HG03442 (cell line): ENCODE measurements around the gene ATP8A2.

Experiments
- ATAC-seq: cut with Tn5 transposase; IDR thresholded peaks from one replicate; pipeline ENCODE4 v1.9.1; 2021; ENCODE audit warnings: mild to moderate bottlenecking, moderate library complexity; ENCODE audit not compliant: unreplicated experiment

The ATP8A2 gene

DNA sequence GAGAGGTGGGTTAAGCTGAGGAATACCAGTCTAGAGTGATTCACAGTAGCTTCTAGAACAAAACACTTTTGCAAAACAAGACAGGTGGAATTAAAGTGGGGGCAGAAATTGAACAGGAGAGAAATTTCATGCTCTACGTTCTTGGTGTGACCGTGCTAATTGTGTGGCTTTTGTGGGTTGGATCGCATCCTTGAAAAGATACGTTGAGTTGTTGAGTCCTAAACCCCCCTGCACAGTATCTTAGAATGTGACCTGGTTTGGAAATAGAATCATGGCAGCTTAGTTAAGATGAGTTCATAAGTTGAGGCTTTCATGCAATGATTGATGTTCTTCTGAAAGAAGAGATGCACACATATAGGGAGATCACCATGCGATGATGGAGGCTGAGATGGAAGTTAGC is 308.2 kb downstream of the ATP8A2 start:
- no peak for ATAC-seq

DNA sequence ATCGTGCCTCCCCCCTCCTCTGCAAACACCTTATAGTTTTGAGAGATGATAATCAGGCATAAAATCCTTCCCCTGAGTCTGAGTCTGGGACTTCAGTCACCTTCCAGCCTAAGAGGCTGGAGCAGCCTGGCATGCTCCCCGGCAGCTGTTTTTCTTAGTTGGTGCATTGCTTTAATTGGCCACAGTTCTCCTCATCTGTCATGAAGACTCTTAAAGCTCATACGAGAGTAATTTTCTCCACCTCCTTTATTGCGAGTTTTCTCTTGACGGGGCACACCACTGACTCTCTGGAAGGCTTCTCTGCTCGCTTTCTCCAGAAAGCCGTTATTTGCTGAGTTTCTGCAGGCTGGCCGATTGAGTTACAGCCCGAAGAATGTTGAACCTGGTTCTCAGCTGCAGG is 310.5 kb downstream of the ATP8A2 start:
- ATAC-seq, result no peak

DNA sequence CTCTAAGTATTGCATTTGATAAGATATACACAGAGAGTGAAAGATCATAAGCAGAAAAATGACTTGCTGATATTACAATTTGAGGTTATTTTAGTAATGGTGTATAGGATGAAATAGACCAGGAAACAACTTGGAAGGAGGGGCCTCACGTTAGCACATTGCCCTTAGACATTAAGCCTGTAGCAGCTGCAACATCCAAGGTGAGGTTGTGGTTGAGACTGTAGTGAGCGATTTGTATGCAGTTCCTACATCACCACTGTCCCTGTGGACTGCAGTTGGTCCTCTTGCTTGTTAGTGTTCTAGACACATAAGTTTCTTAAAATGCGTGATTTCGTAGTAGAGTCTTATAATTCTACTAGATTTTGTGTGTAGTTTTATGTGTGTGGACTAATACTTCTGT is 311.3 kb downstream of the ATP8A2 start:
- no peak for ATAC-seq

DNA sequence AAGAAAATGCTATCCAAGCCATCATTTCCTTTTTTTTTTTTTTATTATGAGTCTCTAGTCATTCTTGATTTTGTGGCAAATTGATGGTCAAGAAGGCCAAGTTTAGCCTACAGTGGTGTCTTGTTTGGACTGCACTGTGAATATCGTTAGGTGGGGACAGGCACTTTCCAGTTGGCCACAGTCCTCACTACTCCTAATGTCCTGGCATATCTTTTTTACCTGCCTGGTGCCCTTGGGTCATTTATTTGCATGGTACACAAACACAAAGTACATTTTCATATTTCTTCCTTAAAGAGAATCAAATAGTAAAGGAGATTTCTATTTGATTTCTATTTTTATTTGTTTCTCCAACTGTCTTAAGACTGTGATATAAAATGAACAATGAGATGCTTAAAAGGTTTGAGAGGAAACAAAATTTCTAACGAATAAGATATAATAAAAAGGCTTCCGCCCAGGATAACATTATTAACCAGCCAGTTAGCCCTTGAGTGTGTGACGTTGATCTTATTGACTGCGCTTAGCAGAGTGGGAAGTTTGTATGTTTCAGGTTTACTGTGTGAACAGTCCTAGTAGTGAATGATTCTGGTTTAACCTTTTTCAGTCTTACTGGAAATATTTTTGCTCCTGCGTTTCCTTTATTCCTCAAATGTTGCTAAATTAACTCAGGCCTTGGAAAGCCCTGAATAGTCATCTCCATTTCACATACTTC is 312.0 kb downstream of the ATP8A2 start:
- ATAC-seq, result no peak

DNA sequence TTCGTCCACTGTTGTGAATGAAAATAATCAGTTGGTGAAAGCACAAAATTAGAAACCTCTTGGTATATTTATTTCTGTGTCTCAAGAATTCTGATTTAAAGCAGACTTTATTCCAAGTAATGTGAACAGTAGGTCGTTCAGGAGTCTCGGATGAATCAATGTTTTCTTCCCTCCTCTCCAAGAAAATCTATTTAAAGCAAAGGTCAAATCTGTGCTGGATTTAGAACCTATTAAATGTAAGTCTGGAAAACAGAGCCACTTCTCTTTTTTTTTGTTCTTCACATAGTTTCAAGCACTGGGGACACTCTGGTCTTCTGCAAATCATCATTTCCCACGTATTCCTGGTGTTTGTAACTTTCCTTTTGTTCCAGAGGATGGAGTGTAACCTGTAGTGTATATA is 312.7 kb downstream of the ATP8A2 start:
- no peak for ATAC-seq

DNA sequence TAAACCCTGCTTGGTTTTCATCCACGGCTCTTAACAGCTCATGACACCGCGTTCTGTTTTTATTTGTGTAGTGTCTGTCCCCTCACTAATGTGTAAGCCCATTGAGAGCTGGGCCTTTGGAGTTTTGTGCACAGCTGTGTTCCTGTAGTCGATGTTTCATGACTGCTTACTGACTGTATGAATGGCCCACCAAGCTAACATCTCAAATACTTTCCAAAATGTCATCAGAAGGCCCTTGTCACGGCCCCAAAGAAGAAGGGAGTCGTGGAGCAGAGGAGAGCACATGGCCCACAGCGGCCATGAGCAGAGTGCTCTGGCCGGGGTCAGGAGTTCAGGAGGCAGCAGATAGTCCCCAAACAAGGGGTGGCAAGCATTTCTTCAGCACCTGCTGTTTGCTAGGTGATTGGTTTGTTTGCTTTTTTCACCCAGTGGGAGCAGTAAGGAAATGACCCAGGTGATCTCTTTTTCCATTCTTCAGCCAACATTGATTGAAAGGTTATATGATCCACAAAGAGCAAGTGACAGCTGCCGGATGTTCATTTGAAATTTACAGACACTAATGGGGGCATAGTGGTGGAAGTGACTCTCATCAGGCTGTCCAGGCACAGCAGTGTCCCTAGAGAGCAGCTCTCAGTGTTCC is 315.2 kb downstream of the ATP8A2 start:
- no peak for ATAC-seq

DNA sequence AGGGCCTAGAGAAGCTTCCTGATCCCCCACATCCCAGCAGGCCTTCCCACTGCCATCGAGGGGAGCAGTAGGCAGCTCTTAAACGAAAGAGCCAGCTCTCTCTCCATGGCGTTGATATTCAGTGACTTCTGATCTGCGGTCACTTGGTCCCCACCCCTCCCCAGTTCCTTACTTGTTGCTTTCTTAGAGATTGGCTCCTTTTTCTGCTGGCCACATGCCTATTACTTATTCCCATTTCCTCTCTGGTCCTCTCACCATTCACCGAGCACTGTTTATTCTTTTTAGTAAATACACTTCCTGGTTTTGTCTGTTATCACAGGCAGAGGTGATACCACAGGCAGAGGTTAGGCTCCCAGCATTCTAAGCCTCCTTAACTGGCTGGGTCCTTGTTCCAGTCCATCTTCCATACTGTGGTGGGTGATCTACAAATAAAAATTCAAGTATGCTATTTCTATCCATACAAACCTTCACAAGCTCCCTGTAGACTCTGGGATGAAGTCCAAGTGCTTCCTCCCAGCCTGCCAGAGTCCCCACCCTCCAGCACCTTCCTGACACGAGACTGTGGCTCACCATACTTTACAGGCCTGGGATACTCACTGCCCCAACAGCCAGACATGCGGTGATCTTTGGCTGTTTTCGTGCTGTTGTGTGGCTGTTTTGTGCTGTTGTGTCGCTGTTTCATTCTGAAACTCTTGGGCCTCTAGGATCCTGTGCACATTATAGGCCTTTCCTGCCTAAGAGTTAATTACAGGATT is 315.9 kb downstream of the ATP8A2 start:
- no peak for ATAC-seq

DNA sequence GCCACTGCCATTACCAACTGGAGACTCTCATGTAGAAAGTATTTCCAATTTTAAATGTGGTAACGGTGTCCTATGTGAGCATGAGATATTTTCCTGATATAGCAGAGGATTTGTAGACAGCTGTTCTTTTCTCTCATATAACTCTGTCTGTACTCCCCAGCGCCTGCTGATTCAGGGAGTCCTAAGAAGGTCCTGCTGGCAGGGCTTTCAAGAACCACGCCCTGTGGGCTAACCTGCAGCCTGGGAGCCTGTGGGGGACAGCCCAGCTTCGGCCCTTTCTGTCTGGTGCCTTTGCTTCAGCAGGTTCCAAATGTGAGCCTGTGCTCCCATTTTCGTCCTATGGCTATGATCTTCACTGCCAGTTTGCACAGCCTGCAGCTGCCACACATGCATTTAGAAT is 316.8 kb downstream of the ATP8A2 start:
- ATAC-seq, result no peak

DNA sequence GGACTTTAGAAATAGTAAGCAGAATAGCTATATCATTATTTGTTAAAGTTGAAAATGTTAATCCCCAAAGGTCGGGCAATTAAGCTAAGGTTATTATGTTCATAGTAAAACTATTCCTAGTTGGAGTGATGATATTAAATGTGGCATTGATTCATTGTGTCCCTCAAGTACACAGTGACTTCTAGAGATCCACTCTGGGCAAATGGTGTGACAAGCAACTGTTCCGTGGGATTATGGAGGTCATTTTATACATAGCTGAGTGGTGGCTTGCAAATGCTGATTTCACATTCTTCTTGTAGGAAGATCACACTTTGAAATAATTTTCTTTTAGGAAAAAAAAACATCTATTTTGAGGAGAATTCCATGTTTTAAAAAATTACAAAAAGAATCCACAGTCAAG is 317.8 kb downstream of the ATP8A2 start:
- ATAC-seq, result no peak

DNA sequence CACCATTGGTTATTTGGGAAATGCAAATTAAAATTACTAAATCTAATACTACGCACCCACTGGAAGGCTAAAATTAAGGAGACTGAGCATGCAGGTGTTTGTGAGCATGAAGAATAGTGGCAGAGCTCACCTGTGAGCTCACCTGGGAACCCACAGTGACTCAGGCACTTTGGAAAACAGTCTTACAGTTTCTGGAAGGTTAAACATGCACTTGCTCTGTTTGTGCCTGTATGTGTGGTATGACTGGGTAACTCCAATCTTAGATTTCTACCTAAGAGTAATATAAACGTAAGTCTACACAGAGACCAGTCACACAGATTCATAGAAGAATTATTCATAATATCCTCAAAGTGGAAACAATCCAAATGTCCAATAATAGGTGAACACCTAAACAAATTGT is 318.8 kb downstream of the ATP8A2 start:
- no peak for ATAC-seq

DNA sequence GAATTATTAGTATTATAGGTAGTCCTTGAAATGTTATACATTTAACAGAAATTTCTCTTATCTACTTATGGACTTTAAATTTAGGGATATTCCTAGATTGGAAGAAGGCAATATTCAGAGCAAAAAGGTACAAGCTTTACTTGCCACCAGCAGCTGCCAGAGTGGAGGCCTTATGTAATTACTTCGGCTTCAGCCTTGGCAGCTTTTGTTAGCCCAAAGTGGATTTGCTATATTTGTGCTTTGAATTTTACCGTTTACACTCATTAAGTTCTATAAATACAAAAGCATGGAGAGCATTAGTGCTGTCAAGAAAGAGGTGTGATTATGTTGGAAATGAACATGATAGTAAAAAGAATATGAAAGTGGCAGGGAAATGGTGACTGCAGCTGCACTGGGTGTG is 319.9 kb downstream of the ATP8A2 start:
- no peak for ATAC-seq

DNA sequence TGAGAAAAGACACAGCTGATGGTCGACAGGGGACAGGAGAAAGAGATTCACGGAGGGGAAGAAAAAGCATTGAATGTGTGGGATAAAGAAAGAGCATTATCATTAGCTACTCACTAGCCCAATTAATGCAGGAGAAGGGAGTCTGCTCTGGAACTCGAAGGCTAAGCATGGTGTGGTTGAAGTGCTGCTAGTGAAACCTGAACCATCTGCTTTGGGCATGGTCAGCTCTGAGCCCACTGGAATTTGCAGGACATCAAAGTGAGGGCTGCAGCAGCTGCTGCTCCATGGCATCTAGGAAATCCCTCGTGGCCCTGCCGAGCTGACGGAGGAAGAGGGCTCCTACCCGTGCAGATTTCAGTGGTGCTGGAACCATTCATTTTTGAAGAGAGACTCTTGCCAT is 320.3 kb downstream of the ATP8A2 start:
- ATAC-seq, result no peak

DNA sequence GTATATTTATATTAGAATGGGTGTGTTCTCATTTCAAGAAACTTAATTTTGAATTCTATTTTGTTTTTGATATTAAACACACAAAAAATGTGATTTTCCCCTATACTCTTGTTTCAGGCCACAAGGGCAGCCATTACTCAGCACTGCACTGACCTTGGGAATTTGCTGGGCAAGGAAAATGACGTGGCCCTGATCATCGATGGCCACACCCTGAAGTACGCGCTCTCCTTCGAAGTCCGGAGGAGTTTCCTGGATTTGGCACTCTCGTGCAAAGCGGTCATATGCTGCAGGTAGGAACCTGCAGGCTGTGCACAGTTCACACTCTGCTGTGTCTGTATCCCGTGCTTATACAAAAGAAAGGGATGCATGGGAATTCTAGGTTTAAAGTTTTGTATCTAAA is 327.3 kb downstream of the ATP8A2 start:
- ATAC-seq, result no peak

DNA sequence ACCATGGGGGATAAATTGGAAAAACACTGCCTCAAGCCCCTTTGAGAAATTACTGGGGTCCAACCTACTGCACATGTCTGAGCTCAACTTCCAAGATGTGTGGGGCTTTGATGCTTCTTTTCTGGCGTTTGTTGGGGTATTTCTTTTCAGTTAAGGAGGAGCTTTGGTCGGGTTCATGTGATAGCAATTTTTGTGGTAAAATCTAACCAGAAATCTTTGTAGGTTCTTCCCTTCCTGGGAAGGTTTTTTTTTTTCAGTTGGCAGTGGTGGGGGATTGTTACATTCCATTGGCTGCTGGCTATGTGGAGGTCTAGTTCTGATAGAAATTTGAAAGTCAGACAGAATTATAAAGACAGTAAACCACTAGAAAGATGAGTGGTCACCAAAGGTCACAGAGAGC is 327.8 kb downstream of the ATP8A2 start:
- ATAC-seq, result no peak

DNA sequence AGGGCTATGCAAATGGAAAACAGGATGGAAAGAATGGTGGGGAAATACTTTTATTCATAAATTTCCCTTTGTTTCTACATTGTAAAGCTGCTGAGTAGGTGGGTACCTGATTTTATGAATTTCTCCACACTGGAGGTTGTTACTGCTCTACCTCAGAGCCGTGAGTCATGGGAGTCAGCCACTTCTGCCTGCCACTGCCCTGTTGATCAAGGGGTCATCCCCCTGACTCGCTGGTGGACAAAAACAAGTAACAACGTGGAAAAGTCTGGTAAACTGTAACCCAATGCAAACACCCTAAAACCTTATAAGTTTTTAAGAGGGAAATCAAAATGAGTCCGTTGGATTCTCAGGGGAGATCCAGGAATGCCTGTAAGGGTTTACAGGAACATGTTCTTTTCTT is 329.5 kb downstream of the ATP8A2 start:
- ATAC-seq, result no peak

DNA sequence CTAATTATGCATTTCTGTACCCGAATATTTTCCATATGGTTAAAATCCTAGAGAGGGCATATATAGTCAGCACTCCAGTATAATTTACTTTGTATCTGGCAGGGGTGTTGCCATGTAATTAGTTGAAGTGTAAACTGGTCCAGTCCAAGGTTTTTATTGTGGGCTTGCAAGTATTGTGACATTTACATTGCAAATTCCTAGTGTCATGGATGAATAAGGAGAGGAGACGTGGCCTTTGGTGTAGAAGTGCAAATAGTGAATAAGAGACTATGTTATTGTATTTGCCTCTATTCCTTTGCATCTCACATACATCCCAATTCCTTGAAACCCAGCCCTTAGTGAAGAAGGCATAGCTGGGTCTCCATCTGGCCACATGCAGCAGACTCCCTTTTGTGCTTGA is 330.6 kb downstream of the ATP8A2 start:
- ATAC-seq, result no peak

DNA sequence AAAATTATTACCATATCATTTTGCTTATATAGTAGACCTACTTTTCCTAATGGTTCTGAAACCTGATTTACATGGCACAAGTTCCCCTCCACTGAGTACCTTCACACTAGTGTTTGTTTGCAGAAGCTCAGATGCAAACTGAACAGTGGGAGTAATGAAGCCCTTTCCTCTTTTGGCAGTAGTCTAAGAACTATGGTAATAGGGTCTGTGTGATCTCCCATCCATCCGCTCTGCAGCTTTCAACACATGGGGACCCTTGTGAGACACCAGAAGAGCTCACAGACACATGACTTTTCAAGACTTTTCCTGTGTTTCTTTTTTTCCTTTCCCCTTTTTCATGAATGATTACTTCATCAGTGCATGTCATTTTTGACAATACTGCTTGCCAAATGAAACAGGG is 336.0 kb downstream of the ATP8A2 start:
- ATAC-seq, result no peak

DNA sequence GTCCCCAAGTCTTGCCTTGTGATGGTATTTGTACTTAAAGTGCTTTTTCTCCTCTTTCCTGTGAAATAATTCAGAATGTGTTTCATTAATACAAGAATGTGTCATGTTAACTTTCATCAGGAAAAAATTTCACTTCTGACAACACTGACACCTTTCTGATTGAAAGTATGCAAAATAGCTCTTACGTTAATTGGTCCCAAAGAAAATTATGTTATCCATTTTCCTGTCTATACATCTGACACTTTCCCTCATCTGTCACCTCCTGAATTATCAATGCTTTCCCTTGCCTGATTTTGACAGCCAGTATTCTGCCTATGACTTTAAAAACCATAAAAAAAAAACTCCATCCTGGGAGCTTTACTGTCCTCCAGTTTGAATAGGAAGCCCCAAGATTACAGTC is 336.5 kb downstream of the ATP8A2 start:
- ATAC-seq, result no peak

DNA sequence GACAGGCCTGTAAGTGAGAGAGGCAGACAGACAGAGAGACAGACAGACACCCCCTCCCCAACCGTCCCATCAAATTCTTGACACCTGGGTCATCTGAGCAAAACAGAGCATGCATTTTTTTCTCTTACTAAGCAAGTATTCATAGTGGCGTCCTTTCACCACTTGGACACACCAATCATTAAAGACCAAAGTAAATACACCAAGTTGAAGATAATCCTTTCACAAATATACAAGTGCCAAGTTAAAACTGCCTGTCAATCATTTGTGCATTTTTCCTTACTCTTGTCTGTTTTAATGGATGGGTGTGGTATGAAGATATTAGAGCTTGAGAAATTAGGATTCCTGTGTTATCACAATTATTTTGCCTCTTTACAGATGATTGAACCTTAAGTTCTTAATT is 337.3 kb downstream of the ATP8A2 start:
- no peak for ATAC-seq

DNA sequence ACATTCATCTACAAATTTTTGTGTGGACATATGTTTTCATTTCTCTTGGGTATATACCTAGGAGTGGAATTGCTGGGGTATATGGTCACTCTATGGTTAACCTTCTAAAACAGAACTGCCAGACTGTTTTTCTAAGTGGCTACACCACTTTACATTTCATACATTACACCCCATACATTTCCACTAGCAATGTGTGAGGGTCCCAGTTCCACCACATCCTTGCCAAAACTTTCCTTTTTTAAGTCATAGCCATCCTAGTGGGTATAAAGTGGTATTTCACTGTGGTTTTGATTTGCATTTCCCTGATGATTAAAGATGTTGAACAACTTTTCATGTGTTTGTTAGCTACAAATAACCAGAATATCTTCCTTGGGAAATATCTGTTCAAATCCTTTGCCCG is 344.0 kb downstream of the ATP8A2 start:
- no peak for ATAC-seq

DNA sequence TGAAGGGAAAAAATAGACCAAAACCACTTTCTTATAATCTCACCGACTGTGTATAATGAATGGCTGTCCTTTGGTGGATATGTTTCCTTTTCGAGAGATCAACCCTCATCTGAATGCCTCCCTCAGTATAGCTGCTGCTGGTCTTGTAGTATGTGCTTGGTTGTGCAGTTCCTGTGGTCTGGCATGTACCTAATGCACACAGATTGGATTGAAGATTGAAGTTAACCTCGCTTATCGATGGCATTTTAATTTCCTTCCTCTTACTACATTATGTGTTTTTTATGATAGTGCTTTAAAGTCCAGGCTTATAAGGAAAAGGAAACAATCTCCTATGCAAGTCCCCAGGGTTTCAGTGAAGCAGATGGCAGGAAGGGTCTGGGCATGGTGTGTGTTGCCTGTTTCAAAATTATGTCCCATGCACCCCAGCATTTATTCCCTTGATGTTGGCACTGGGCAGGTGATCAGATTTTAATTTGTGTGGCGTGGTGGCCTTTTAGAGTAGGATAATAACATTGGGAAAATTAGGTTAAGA is 346.0 kb downstream of the ATP8A2 start:
- no peak for ATAC-seq

DNA sequence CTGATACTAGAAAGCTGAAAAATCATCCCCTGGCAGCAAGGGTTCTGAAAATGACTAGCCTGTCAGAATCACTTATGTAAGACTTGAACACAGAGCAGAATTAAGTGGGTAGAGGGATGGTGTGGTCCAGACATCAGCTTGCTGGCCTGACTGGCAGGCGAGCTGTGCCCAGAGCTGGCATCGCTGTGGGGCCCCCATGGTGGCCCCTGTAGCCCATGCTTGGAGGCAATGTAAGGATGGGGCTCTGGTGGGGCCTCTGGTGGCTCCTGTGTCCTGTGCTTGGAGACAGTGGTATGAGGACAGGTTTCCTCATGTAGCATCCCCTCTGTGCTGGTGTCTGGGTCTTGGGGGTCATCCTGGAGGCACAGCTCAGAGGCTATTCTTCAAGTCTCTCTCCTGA is 347.9 kb downstream of the ATP8A2 start:
- no peak for ATAC-seq
